LNCAP (cell line): ENCODE data around the gene RNASEH2A.

Experiments
- TF ChIP-seq, protein P1 (sequence below): fragments of 450-650 bp; IDR thresholded peaks from 2 replicates; pipeline ENCODE4 v1.5.1; 2017; ENCODE audit warnings: mild to moderate bottlenecking

RNASEH2A gene

DNA sequence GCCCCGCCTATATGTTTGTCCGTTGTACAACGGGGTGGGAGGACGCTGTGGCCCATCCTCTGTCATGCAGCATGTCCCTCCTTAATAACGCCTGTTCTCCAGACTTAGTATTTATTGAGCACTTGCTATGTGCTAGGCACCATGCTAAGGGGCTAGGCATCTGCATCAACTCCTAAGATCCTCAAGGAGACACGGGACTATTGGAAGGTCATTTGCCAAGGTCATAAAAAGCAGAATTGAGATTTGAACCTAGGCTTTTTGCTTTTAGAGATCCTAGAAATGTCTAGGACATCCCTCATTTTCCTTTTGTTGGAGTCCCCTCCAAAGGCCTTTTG, 30.1 kb downstream of the RNASEH2A start:
- TF ChIP-seq, protein P1, sequence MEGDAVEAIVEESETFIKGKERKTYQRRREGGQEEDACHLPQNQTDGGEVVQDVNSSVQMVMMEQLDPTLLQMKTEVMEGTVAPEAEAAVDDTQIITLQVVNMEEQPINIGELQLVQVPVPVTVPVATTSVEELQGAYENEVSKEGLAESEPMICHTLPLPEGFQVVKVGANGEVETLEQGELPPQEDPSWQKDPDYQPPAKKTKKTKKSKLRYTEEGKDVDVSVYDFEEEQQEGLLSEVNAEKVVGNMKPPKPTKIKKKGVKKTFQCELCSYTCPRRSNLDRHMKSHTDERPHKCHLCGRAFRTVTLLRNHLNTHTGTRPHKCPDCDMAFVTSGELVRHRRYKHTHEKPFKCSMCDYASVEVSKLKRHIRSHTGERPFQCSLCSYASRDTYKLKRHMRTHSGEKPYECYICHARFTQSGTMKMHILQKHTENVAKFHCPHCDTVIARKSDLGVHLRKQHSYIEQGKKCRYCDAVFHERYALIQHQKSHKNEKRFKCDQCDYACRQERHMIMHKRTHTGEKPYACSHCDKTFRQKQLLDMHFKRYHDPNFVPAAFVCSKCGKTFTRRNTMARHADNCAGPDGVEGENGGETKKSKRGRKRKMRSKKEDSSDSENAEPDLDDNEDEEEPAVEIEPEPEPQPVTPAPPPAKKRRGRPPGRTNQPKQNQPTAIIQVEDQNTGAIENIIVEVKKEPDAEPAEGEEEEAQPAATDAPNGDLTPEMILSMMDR, result no peak

DNA sequence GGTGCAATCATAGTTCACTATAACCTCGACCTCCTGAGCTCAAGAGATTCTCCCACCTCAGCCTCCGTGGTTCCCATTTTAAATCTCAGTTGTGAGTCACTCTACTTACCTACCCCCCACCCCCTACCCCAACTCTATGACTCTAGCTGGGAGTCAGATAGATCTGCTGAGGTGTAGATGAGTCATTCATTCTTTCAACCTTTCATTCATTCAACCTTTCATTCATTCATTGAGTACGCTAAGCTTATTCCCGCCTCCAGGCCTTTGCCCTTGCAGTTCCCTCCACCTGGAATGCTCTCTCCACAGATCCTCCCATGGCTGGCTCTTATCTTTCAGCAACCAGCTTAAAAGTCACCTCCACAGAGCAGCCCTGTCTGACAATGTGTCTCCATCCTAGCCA, 30.8 kb downstream of the RNASEH2A start:
- TF ChIP-seq, protein P1, result no peak

DNA sequence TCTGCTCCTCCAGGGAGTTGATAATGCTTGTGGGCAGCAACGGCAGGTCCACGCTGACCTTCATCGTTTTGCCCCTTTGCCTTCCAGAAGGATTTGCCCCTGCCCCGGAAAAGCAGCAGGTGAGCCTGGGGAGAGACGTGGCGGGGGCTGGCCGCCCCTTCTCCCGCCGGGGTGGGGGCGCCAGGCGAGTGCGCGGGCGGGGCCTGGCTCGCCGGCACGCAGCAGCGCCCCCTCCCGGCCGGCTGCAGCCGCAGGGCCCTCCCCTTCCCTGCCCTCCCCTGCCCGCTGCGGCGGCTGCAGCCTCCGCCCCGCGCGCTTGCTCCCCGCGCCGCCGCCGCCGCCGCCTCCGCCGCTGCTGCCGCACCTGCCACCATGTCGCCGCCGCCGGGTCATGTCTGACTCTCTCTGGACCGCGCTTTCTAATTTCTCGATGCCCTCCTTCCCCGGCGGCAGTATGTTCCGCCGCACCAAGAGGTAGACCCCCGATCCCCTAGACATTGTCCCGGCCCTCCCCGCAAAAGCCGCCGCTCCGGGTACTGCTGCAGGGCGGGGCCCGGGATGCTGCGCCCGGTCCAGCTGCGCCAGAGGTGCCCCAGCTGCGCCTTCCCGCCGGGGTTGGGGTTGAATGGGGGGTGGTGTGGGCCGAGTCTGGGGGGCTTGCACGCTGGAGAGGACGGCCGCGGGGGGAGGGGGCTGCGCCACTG, 31.9 kb downstream of the RNASEH2A start, which contains the start of gene MAST1:
TSS of gene MAST1 (plus strand) at position 334 of the 704 bp plus-strand sequence. CDS start at position 392, 58 bp downstream.
- TF ChIP-seq, protein P1, result peak; percentile 89

DNA sequence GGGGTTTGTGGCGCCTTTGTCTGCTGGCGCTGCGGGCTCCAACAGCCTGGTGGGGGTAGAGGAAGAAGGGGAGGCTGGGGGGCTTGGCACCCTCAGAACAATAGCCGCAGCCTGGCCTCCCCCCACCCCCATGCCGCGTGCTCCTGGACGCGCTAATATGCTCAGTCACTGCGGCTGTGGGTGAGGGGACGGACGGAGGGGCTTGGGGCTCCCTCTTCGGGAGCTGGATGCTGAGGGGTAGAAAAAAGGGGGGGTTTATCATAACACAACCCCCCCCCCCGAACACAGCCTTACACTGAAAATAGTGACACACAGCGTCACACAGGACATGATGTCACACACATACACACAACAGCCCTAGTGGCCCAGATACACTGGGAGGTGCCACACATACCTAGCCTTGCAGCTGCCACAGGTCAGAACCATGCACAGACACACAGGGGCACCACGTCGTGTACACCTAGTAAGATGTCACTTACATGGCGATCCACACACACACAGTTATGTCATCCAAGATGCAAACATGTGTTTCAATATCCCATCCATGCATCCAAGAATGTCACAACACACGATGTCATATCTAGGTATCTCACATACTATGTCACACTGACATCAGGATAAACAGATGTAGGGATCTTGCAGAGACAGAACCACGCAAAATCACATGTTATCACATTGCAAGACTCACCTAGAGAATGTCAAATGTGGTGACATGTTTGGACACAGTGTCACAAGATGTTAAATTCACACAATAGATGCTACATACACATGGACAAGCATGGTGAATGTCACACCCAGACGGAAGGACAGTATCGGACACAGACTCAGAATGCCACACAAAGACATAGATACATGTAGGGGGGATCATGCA, 32.7 kb downstream of the RNASEH2A start:
- TF ChIP-seq, protein P1, result no peak

DNA sequence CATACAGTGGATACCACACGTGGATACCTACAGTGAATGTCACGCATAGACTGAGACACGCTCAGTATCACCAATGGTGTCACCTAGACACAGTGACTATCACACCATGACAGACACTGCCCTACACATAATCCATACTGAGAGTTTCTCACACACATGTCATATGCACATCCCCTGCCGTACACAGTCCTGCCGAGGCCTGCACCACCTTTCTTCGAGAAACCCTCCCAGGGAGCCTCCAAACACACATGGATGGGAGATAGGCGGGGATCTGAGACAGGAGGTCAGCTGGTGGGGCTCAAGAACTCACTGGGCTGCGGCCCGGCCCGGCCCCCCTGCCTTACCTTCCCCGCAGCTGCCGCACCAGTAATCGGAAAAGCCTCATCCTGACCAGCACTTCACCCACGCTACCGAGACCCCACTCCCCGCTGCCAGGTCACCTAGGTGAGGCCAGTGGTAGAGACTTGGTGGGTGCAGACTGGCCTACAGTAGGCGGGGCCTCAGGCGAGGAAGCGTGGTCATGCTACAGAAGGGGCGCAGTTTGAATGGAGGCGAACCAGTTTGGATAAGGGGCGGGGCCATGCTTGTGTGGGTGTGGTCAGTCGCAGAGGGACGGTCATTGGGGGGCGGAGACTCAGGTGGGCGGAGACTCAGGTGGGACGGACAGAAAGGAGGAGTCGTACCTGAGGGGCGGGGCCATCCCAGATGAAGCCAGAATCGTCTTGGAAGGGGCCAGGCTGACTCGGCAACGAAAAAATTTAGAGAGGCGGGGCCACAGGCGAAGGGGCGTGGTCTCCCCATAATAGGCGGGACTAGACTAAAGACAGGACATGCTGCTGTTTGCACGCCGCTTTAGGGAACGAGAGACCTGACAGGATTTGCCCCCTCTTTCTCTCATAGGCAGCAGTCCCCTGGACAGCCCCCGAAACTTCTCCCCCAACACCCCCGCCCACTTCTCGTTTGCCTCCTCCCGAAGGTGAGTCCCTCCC, 34.0 kb downstream of the RNASEH2A start:
- TF ChIP-seq, protein P1, result no peak

DNA sequence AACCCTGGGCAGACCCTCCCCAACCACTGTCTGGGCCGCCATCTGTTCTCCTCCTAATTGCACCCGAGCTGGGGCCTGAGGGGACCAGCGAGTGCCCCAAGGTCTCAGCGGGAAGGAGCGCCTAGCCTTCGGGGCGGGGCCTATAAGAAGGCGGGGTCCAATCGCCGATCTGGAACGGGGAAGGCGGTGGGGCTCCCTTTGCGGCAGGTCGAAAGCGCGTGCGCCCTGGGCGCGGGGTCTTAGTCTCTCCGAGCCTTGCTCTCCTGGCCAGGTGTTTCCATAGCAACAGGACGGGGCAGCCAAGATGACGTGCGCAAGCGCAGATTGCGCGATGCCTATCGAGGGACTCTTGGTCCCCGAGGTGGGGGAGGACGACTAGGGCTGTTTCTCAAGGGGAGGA, 34.7 kb downstream of the RNASEH2A start:
- TF ChIP-seq, protein P1, result no peak

DNA sequence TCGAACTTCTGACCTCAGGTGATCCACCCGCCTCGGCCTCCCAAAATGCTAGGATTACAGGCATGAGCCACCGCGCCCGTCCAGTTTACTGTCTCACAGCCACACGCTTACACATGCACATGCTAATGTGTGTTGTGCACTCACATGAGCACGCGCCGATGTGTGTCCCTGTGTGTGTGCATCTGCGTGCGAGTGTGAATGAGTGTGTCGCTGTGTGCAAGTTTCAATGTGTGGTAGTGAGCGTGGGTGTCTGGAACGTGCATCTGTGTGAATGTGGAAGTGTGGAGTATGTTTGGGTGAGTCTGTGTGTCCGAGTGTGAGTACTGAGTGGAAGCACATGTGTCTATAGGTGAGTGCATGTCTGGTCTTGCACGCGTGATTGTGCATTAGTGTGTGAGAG, 36.1 kb downstream of the RNASEH2A start:
- TF ChIP-seq, protein P1, result no peak
